Occipital lobe (tissue), 2 donors: ENCODE results near the gene ZNF479. TPM values are rescaled to one million over a fixed set of nuclear protein-coding genes. Genes with fewer than 3 reads are reported as not detected.
"Not testable (repeated sequence)": the region's sequence is repeated elsewhere in the genome, so short reads cannot be mapped to it uniquely, and the experiment has no call there.

Source experiments
- DNase-seq: peaks from one replicate; lab custom pipeline; 2025; lab: John Stamatoyannopoulos, UW
- total RNA-seq: library from RNA; depleted of rRNA; stranded (reverse); fragments of >200 nt; gene quantifications from one replicate; pipeline ENCODE4 v1.2.3, GENCODE V29; 2014

ZNF479 gene
- not detected for total RNA-seq

DNA sequence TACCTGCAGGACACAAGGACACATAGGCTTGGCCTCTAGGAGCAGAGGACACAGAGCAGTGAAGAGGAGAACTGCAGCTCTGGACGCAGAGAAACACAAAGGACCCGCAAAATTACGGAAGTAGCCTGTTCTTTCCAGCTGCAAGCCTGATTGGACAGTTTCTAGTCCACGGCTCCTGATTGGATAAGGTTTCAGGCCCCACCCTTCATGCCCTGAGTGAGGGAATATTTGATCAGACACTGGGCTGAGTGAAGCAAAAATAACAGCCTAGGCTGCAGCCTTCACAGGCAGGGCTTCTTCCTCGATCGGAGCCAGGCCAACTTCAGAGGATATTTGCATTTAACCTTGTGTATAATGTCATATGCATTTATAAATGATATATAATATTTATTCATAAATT is at the start of gene ZNF479:
Gene ZNF479 (minus strand): TSS at position 101 of the 400 bp plus-strand sequence. CDS start 112 bp downstream, outside the sequence.
- not testable (repeated sequence) for DNase-seq

GRCh38 chr7:57182031-57182430 is 49.8 kb upstream of the ZNF479 start:
- no peak for DNase-seq

DNA sequence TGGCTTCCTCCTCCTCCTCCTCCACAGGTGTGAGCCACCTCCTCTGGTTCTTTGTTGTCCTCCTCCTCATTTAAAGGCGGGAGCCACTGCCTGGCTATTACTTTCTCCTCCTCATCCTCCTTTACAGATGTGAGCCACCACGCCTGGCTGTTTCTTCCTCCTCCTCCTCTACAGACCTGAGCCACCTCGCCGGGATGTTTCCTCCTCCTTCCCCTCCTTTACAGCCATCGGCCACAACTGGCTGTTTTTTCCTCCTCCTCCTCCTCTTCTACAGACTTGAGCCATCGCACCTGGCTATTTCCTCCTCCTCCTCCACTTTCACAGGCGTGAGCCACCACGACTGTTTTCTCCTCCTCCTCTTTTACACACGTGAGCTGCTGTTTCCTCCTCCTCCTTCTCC is 49.0 kb upstream of the ZNF479 start:
- no peak for DNase-seq

DNA sequence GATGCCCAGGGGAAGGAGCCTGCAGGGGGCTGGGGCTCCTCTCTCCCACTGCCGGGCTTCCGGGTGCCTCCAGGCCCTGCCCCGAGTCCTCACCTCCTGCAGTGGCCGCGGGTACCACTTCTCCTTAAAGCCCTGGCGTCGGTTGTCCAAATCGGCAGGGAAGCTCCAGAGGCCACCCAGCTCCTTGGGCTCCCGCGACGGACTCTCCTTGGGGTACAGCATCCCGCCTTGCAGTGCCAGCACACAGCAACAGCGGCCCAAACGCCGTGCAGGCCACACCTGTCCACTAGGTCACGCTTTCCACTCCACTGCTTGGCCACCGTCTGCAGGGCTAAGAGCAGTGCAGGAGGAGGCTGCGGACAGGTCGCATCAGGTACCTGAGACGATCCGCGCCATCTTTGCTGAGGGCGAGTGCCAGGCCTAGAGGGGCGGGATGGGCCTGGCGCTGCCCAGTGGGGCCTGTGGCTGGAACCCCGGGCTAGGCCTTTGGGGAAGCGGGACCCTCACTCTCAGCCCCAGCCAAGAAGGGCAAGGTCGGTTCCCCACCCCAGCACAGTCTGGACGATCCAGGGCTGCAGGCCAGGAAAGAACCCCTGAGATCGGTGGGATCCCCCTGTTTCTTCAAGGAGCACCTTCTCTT is 47.7 kb upstream of the ZNF479 start:
- peak; percentile 2 for DNase-seq

DNA sequence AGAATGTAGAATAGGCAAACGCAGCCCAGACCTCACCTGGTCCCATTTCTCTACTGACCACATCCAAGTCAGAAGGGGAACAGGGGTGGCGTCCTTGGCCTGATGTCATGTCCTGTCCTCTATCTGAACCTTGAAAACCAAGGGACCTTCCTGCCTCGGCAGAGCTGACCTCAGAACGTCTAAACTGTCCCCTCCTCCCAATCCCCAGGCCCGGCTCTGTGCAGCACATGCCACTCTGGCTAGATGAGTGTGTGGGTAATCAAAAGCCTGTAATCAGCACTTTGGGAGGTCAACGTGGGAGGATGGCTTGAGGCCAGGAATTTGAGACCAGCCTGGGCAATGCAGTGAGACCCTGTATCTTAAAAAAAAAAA is 46.5 kb upstream of the ZNF479 start:
- no peak for DNase-seq

DNA sequence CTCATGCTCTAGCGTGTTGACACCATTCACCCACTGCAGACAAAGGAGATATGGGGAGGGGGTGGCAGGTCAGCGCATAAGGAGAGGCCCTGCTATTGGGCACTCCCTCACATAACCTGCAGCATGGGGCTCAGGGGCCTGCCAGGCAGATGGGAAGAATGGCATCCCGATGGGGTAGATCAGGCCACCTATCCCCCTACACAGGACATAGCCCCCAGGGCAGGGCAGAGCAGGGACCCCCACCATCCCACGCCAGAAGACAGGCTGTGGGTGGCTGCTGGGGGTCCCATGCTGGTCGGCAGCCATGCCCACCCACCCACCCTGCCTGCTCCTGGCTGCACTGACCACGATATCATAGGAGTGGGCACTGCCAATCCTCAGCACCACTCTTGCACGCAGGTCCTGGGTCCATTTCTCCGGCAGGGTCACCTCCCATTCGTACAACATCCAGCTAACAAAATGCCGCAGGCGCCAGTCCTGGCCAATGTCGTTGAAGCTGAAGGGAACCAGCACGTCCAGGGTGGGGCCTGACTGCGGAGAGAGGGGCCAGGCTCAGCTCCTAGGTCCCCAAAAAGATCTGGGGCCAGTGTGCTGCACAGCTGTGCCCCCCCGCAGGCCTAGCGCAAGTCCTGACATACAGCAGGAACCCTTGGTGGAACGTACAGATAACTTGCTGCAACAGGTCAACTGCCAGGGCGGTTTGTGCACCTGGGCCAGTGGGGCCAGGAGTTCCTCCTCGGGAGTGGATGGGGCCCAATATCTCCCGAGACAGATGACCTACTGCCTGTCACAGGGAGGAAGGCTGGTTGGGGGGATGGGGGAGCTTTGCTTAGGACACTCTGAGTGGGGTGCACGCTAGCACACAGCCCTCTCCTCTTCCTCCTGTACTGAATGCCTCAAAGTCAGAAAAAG is 45.9 kb upstream of the ZNF479 start:
- no peak for DNase-seq

DNA sequence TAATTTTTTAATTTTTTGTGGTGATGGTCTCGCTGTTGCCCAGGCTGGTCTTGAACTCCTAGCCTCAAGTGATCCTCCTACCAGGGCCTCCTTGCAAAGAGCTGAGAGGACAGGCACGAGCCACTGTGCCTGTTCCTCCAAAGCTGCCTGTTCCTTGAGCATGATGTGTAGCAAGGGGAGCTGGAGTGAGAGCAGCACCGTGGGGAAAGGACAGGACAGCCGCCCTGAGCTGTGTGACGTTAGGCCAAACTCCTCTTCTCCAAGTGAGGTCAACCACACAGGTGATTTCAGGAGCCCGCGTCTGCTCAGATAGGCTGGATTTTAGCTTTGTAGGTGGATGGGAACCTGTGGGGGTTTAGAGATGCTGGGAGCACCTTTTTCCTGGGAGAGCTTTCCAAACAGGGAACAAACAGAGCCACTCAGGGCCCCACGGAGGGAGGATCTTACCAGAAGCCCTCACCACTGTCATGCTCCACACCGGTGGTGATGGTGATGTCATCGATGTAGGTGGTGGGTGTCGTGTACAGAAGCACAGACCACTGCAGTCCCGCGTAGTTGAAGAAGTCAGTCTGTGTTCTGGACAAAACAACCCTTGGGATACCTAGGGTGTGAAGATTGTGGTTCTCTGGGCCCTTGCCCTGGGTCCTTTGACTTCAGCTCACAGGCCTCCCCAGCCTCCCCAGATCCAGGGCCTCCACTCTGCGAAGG is 44.8 kb upstream of the ZNF479 start:
- no peak for DNase-seq

GRCh38 chr7:57165285-57165899 is 33.2 kb upstream of the ZNF479 start:
- no peak for DNase-seq

GRCh38 chr7:57120123-57120784 is 12.0 kb downstream of the ZNF479 start:
- not testable (repeated sequence) for DNase-seq
